Measurements from ENCODE around the gene UGCG. TPM values are rescaled to one million over a fixed set of nuclear protein-coding genes. Genes with fewer than 3 reads are reported as not detected.

Gene UGCG
- total RNA-seq, 1 donor = 70.9 TPM

GRCh38 chr9:111917980-111918379 lies 21.4 kb downstream of the UGCG start:
- no peak overlapping the region for H3K4me3 ChIP-seq (ENCODE audit: low read depth, low read length)
- DNase-seq (ENCODE audit: low read depth) = no peak
- TF ChIP-seq, protein P1, sequence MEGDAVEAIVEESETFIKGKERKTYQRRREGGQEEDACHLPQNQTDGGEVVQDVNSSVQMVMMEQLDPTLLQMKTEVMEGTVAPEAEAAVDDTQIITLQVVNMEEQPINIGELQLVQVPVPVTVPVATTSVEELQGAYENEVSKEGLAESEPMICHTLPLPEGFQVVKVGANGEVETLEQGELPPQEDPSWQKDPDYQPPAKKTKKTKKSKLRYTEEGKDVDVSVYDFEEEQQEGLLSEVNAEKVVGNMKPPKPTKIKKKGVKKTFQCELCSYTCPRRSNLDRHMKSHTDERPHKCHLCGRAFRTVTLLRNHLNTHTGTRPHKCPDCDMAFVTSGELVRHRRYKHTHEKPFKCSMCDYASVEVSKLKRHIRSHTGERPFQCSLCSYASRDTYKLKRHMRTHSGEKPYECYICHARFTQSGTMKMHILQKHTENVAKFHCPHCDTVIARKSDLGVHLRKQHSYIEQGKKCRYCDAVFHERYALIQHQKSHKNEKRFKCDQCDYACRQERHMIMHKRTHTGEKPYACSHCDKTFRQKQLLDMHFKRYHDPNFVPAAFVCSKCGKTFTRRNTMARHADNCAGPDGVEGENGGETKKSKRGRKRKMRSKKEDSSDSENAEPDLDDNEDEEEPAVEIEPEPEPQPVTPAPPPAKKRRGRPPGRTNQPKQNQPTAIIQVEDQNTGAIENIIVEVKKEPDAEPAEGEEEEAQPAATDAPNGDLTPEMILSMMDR (IDR thresholded peaks at IDR 0.05; ENCODE audit: insufficient read depth, low read length) = no peak

GRCh38 chr9:111919875-111920274 lies 23.3 kb downstream of the UGCG start:
- H3K4me3 ChIP-seq (ENCODE audit: low read depth, low read length) = no peak overlapping the region
- TF ChIP-seq, protein P1 (IDR thresholded peaks at IDR 0.05; ENCODE audit: insufficient read depth, low read length) = no peak
- DNase-seq (ENCODE audit: low read depth) = no peak

DNA sequence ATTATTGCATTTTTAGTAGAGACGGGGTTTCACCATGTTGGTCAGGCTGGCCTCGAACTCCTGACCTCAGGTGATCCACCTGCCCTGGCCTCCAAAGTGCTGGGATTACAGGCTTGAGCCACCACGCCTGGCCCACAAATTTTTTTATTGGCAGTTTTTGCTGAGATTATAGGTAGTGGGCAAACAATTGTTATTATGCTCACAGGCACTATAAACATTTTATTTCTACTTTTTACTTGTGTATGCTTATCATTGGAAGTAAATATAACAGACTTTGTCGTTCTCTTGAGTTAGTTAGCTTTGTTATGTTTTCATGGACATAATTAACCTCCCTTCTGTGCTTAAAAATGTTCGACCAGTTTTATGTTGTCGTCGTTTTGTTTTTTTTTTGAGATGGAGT lies 23.9 kb downstream of the UGCG start:
- no peak for DNase-seq (ENCODE audit: low read depth)
- H3K4me3 ChIP-seq (ENCODE audit: low read depth, low read length) = no peak overlapping the region
- TF ChIP-seq, protein P1 (IDR thresholded peaks at IDR 0.05; ENCODE audit: insufficient read depth, low read length) = no peak

GRCh38 chr9:111922324-111923013 lies 25.9 kb downstream of the UGCG start:
- TF ChIP-seq, protein P1 (IDR thresholded peaks at IDR 0.05; ENCODE audit: insufficient read depth, low read length) = no peak
- DNase-seq (ENCODE audit: low read depth) = no peak
- no peak overlapping the region for H3K4me3 ChIP-seq (ENCODE audit: low read depth, low read length)

DNA sequence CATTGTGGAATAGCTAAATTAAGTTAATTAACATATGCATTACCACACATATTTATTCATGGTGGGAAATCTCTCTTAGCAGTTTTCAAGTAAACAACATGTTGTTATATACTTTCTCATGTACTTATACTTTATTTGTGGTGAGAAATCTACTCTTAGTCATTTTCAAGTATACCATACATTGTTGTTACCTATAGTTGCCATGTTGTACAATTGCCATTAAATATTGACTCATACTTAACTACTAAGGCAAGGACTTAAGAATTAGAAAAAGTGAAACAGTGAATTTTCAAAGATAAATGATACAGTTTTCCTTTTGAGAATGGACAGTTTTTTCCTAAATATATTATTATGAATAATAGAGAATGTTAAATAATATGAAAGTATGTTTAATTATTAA lies 27.7 kb downstream of the UGCG start:
- H3K4me3 ChIP-seq (ENCODE audit: low read depth, low read length) = no peak overlapping the region
- TF ChIP-seq, protein P1 (IDR thresholded peaks at IDR 0.05; ENCODE audit: insufficient read depth, low read length) = no peak
- DNase-seq (ENCODE audit: low read depth) = no peak

- no peak overlapping the region for H3K4me3 ChIP-seq (ENCODE audit: low read depth, low read length)
- no peak for DNase-seq (ENCODE audit: low read depth)
- TF ChIP-seq, protein P1 (IDR thresholded peaks at IDR 0.05; ENCODE audit: insufficient read depth, low read length) = no peak
These were observed 28.6 kb downstream of the UGCG start for GRCh38 chr9:111925017-111925770.
